Measurements from ENCODE around the gene KLF15. TPM values are rescaled to one million over a fixed set of nuclear protein-coding genes. Genes with fewer than 3 reads are reported as not detected.

KLF15 gene
- total RNA-seq, 1 donor from 2014 or later = 1.1 TPM

DNA sequence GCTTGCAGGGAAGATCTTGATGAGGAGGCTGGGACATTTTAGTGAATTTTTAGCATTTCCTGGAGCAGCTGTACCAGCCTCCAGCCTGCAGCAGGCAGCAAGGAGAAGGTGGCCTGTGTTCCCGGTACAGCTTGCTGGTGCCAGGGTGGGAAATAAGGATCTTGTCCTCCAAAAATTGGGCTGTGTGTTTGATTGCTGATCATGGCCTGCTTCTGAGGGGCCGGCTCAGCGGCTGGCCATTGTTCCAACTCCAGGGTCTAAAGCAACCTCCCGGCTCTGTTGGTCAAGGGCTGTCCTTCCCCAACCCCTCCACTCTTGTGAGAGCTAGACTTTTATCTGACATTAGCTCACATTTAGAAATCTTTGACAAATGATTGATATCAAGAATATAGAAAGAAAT is 42.5 kb upstream of the KLF15 start:
- no peak overlapping the region for H3K4me3 Mint-ChIP-seq
- no peaks in the 10 kb centered on the region for H3K36me3 Mint-ChIP-seq
- no peak overlapping the region for H3K27ac Mint-ChIP-seq
- no peaks in the 10 kb centered on the region for H3K4me1 Mint-ChIP-seq
- H3K9me3 Mint-ChIP-seq = peaks cover 5% of the 10 kb centered on the region
- DNase-seq (ENCODE audit: low spot score in 2 of 2, unreplicated experiment in 2 of 2) = no peak
- TF ChIP-seq, protein P1, sequence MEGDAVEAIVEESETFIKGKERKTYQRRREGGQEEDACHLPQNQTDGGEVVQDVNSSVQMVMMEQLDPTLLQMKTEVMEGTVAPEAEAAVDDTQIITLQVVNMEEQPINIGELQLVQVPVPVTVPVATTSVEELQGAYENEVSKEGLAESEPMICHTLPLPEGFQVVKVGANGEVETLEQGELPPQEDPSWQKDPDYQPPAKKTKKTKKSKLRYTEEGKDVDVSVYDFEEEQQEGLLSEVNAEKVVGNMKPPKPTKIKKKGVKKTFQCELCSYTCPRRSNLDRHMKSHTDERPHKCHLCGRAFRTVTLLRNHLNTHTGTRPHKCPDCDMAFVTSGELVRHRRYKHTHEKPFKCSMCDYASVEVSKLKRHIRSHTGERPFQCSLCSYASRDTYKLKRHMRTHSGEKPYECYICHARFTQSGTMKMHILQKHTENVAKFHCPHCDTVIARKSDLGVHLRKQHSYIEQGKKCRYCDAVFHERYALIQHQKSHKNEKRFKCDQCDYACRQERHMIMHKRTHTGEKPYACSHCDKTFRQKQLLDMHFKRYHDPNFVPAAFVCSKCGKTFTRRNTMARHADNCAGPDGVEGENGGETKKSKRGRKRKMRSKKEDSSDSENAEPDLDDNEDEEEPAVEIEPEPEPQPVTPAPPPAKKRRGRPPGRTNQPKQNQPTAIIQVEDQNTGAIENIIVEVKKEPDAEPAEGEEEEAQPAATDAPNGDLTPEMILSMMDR (IDR thresholded peaks at IDR 0.05; ENCODE audit: unreplicated experiment) = no peak
- peaks cover 15% of the 10 kb centered on the region for H3K27me3 Mint-ChIP-seq (ENCODE audit: low read depth)

DNA sequence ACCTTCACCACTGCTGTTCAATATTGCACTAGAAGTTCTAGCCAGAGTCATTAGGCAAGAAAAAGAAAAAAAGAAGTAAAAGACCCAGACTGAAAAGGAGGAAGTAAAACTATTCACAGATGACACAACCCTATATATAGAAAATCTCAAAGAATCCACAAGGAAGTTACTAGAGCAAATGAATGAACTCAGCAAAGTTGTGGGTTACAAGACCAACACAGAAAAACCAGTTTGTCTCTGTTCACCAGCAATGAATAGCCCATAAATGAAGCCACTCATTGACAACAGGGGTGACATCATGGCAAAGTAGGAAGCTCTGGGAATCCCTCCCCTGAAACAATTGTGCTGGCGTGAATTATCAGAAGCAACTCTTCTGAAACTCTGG is 42.1 kb upstream of the KLF15 start:
- TF ChIP-seq, protein P1 (IDR thresholded peaks at IDR 0.05; ENCODE audit: unreplicated experiment) = no peak

DNA sequence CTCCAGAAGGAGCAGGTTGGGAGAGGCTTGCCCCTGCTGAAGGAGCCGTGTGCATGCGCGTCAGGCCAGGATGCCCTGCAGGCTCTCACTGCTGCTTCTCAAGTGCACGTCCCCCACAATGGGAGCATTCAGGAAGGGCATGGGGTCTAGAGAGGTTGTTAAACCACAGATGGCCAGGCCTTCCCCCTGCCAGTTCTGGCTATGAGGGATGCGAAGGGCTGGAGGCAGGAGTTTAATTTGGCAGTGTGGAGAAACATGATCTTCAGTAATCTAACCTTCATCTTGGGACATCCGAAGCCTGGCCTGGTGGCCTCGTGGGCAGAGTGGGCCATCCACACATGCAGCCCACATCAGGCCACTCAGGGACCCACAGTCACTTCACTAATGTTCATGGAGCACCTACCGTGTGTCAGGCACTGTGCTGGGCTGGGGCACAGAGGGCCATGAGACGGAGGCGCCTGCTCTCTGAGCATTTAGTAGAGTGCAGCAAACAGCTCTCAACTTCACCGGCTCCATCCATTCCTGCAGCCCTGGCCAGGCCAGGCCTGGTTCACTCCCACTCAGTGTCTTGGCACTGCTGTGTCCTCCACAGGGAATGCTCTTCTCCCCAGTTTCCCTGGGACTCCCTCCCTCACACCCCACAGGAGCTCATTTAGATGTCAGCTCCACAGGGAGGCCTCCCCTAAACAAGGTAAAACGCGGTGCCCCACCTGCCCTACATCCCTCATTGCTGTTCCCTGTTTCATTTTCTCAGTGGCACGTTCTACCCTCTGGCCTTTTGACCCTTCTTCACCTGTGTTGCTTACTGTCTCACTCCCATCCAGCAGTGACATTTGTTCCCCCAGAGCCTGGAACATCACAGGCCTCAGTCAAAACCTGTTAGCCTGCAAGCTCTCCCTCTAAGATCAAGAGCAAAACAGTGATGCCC is 41.5 kb upstream of the KLF15 start:
- TF ChIP-seq, protein P1 (IDR thresholded peaks at IDR 0.05; ENCODE audit: unreplicated experiment) = no peak
- H3K4me3 Mint-ChIP-seq = no peak overlapping the region
- H3K4me1 Mint-ChIP-seq = no peaks in the 10 kb centered on the region
- peaks cover 21% of the 10 kb centered on the region for H3K27me3 Mint-ChIP-seq (ENCODE audit: low read depth)
- H3K36me3 Mint-ChIP-seq = no peaks in the 10 kb centered on the region
- H3K9me3 Mint-ChIP-seq = peaks cover 5% of the 10 kb centered on the region
- DNase-seq (ENCODE audit: low spot score in 2 of 2, unreplicated experiment in 2 of 2) = no peak
- no peak overlapping the region for H3K27ac Mint-ChIP-seq

More for the DNA sequence above, 42.1 kb upstream of the KLF15 start:
- peaks cover 18% of the 10 kb centered on the region for H3K27me3 Mint-ChIP-seq (ENCODE audit: low read depth)
- no peaks in the 10 kb centered on the region for H3K36me3 Mint-ChIP-seq
- no peak for DNase-seq (ENCODE audit: low spot score in 2 of 2, unreplicated experiment in 2 of 2)
- H3K27ac Mint-ChIP-seq = no peak overlapping the region
- H3K4me1 Mint-ChIP-seq = no peaks in the 10 kb centered on the region
- H3K9me3 Mint-ChIP-seq = peaks cover 5% of the 10 kb centered on the region
- H3K4me3 Mint-ChIP-seq = no peak overlapping the region

DNA sequence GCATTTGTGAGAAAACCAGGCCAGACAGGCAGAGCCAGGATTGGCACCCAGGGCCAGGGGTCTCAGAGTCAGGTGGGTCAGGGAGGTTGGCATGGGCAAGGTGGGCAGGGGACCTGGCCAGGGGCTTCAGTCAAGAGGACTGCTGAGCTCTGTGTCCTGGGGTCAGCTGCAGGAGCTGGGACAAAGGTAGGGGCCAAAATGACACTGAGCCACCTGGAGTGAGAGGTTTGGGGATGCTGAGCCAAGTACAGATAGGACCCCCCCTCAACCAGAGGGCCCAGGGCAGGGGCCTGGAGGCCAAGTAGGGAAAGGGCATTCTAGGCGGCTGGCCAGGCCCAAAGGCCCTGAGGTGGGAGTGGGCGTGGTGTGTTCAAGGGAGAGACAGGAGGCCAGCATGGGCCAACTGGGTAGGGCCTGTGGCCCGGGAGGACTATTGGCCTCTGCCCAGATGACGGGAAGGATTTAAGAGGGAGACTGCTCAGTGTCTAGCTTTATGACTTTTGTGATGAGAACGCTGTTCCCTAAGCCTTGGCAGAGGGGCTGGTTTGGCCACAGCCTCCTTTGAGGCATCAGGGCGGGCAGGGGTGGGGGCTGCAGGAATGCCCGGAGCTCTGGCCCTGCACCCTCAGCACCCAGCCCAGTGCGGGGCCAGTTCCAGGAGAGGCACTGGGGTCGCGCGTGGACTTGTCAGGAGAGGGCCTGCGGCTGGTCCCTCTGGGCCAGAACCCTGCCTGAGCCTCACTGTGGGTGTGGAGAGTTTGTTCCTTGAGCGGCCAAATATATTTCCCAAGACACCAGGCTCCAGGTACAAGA is 40.6 kb upstream of the KLF15 start:
- H3K9me3 Mint-ChIP-seq = peaks cover 5% of the 10 kb centered on the region

DNA sequence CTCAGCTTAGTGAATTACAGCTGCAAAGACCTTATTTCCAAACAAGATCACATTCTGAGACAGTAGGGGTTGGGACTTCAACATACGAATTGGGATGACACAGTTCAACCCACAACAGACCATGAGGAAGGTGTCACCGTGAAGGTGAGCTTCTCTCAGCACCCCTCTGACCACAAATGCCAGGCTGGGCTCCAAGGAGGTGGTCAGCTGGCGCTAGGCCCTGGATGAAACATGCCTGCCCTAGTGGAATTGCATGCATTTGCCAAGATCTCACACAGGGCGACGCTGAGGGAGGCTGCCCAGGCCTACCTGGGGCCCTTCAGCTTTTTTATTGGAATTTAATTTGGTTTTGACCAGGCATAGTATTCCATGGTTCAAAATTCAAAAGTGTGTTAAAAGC is 39.3 kb upstream of the KLF15 start:
- Mint-ChIP-seq H3K27me3 (ENCODE audit: low read depth) (peaks cover 40% of the 10 kb centered on the region), H3K4me1 (no peaks in the 10 kb centered on the region), H3K4me3 (no peak overlapping the region), H3K9me3 (peaks cover 5% of the 10 kb centered on the region), H3K27ac (no peak overlapping the region), H3K36me3 (no peaks in the 10 kb centered on the region)
- TF ChIP-seq, protein P1 (IDR thresholded peaks at IDR 0.05; ENCODE audit: unreplicated experiment) = no peak
- DNase-seq (ENCODE audit: low spot score in 2 of 2, unreplicated experiment in 2 of 2) = no peak

More for the DNA sequence above, 40.6 kb upstream of the KLF15 start:
- DNase-seq (ENCODE audit: low spot score in 2 of 2, unreplicated experiment in 2 of 2) = no peak
- H3K4me1 Mint-ChIP-seq = no peaks in the 10 kb centered on the region
- H3K36me3 Mint-ChIP-seq = no peaks in the 10 kb centered on the region
- TF ChIP-seq, protein P1 (IDR thresholded peaks at IDR 0.05; ENCODE audit: unreplicated experiment) = no peak
- peaks cover 28% of the 10 kb centered on the region for H3K27me3 Mint-ChIP-seq (ENCODE audit: low read depth)
- H3K27ac Mint-ChIP-seq = no peak overlapping the region
- H3K4me3 Mint-ChIP-seq = no peak overlapping the region
